SK-N-SH (cell line): ENCODE results near the gene OSGEP. TPM values are rescaled to one million over a fixed set of nuclear protein-coding genes. Genes with fewer than 3 reads are reported as not detected.

Experiments
- CTCF ChIA-PET: fragments of 300-600, 350-600 bp; formaldehyde crosslinking; extraction: SDS; loops from one replicate; lab custom pipeline; 2021; lab: Yijun Ruan, JAX
- POLR2A ChIA-PET: fragments of 350-600 bp; sonication (Branson Sonifier 250); formaldehyde crosslinking; extraction: SDS; loops from one replicate; lab custom pipeline; 2020; ENCODE audit warnings: antibody characterized with exemption, inconsistent platforms; lab: Yijun Ruan, JAX
- DNase-seq: peaks from one replicate; pipeline ENCODE4 v3.0.0; 2012
- H2AFZ ChIP-seq: fragments of 200-600 bp; sonication (generic); 2 replicates; pipeline ENCODE4 v1.8.1; 2016; ENCODE audit warnings: antibody characterized with exemption, mild to moderate bottlenecking, low read depth
- H3F3A ChIP-seq: fragments of 200-600 bp; sonication (generic); replicated peaks from 2 replicates; pipeline ENCODE3; 2016; ENCODE audit warnings: antibody characterized with exemption, mild to moderate bottlenecking; ENCODE audit not compliant: insufficient read depth
- H3K27ac ChIP-seq, 2 experiments: fragments of 200-500 bp in 1 of 2; fragments of 200-600 bp in 1 of 2; sonication (Bioruptor generic) in 1 of 2; sonication (generic), shearing (Covaris generic) in 1 of 2; 2 replicates each; pipeline versions ENCODE4 v1.5.1 to v1.6.1; 2014 to 2016; ENCODE audit warnings: low read depth in 2 of 2, inconsistent platforms in 1 of 2, low read length in 1 of 2, mild to moderate bottlenecking in 1 of 2, mixed read lengths in 1 of 2
- H3K27me3 ChIP-seq: fragments of 200-600 bp; sonication (generic), shearing (Covaris generic); 2 replicates; pipeline ENCODE4 v1.6.1; 2016; ENCODE audit warnings: mixed run types; ENCODE audit not compliant: insufficient read depth
- H3K36me3 ChIP-seq, 2 experiments: fragments of 200-500 bp in 1 of 2; fragments of 200-600 bp in 1 of 2; sonication (Bioruptor generic) in 1 of 2; sonication (generic) in 1 of 2; replicated peaks in 1 of 2; 2 replicates each; pipeline versions ENCODE3 to v1.5.1; 2014 to 2016; ENCODE audit warnings: low read length in 1 of 2, mild to moderate bottlenecking in 1 of 2; ENCODE audit not compliant: insufficient read depth in 2 of 2, control insufficient read depth in 1 of 2
- H3K4me1 ChIP-seq, 2 experiments: fragments of 200-500 bp in 1 of 2; fragments of 200-600 bp in 1 of 2; sonication (Bioruptor generic) in 1 of 2; sonication (generic), shearing (Covaris generic) in 1 of 2; 2 replicates each; pipeline versions ENCODE4 v1.5.1 to v1.6.1; 2014 to 2016; ENCODE audit warnings: low read depth in 1 of 2, low read length in 1 of 2, mixed run types in 1 of 2; ENCODE audit not compliant: insufficient read depth in 2 of 2, control insufficient read depth in 1 of 2
- H3K4me2 ChIP-seq: fragments of 200-600 bp; sonication (generic), shearing (Covaris generic); 2 replicates; pipeline ENCODE4 v1.6.1; 2017; ENCODE audit warnings: mixed run types
- H3K4me3 ChIP-seq, 2 experiments: fragments of 200-500 bp in 1 of 2; fragments of 200-600 bp in 1 of 2; sonication (Bioruptor generic) in 1 of 2; sonication (generic), shearing (Covaris generic) in 1 of 2; 2 replicates each; pipeline versions ENCODE4 v1.5.1 to v1.8.1; 2014 to 2016; ENCODE audit warnings: low read depth in 2 of 2, inconsistent platforms in 1 of 2, low read length in 1 of 2, mild to moderate bottlenecking in 1 of 2, mixed read lengths in 1 of 2, moderate library complexity in 1 of 2
- H3K79me2 ChIP-seq: fragments of 200-600 bp; sonication (generic); 2 replicates; pipeline ENCODE4 v1.8.1; 2017; ENCODE audit warnings: mild to moderate bottlenecking; ENCODE audit not compliant: insufficient read depth
- H3K9ac ChIP-seq: fragments of 200-600 bp; sonication (generic); 2 replicates; pipeline ENCODE4 v1.6.1; 2017; ENCODE audit warnings: mixed run types
- H3K9me2 ChIP-seq: fragments of 200-600 bp; sonication (generic); 2 replicates; pipeline ENCODE4 v1.6.1; 2017; ENCODE audit warnings: mixed run types
- H3K9me3 ChIP-seq: fragments of 200-600 bp; sonication (generic); 2 replicates; pipeline ENCODE4 v1.6.1; 2017; ENCODE audit warnings: mixed run types, mild to moderate bottlenecking, moderate library complexity
- H4K20me1 ChIP-seq: fragments of 200-600 bp; sonication (generic); 2 replicates; pipeline ENCODE4 v1.6.1; 2017; ENCODE audit warnings: mild to moderate bottlenecking, mixed run types; ENCODE audit not compliant: insufficient read depth
- CTCF ChIP-seq: fragments of 200-600 bp; sonication (generic); IDR thresholded peaks from 2 replicates; pipeline ENCODE4 v1.6.1; 2017; ENCODE audit warnings: antibody characterized with exemption, mild to moderate bottlenecking, moderate library complexity
- EZH2phosphoT487 ChIP-seq: fragments of 200-600 bp; sonication (generic); IDR thresholded peaks from 2 replicates; pipeline ENCODE4 v1.6.1; 2017; ENCODE audit warnings: low read depth, mixed run types, mild to moderate bottlenecking, antibody characterized with exemption, moderate library complexity, borderline replicate concordance
- FOSL2 ChIP-seq: IDR thresholded peaks from 2 replicates; pipeline ENCODE4 v1.4.0; 2012; ENCODE audit warnings: low read depth, mild to moderate bottlenecking, moderate library complexity, borderline replicate concordance
- FOXJ3 ChIP-seq: sonication (generic); formaldehyde crosslinking; IDR thresholded peaks from 2 replicates; pipeline ENCODE4 v1.5.1; 2020; ENCODE audit warnings: mild to moderate bottlenecking, missing genetic modification reagents
- FOXM1 ChIP-seq: IDR thresholded peaks from 2 replicates; pipeline ENCODE4 v1.4.0; 2012; ENCODE audit warnings: low read depth, mild to moderate bottlenecking
- JUND ChIP-seq: IDR thresholded peaks from 2 replicates; pipeline ENCODE4 v1.4.0; 2012
- MAX ChIP-seq: IDR thresholded peaks from 2 replicates; pipeline ENCODE4 v1.4.0; 2012; ENCODE audit warnings: low read depth
- MXI1 ChIP-seq: IDR thresholded peaks from 2 replicates; pipeline ENCODE4 v1.6.1; 2012; ENCODE audit warnings: mild to moderate bottlenecking, low read depth, low read length, improper control_type of control experiment
- NFIC ChIP-seq: IDR thresholded peaks from 2 replicates; pipeline ENCODE4 v1.4.0; 2012; ENCODE audit warnings: borderline replicate concordance
- NRF1 ChIP-seq: IDR thresholded peaks from 2 replicates; pipeline ENCODE4 v1.6.1; 2012; ENCODE audit warnings: low read depth, mild to moderate bottlenecking, low read length
- POLR2AphosphoS5 ChIP-seq: IDR thresholded peaks from 2 replicates; pipeline ENCODE4 v1.6.1; 2012; ENCODE audit warnings: low read depth, low read length
- RAD21 ChIP-seq: IDR thresholded peaks from 2 replicates; pipeline ENCODE4 v1.6.1; 2012; ENCODE audit warnings: mild to moderate bottlenecking, low read length
- RCOR1 ChIP-seq: fragments of 150-350 bp; IDR thresholded peaks from 2 replicates; pipeline ENCODE4 v1.6.1; 2017; ENCODE audit warnings: antibody characterized with exemption, low read length
- RFX5 ChIP-seq: IDR thresholded peaks from 2 replicates; pipeline ENCODE4 v1.6.1; 2012; ENCODE audit warnings: mild to moderate bottlenecking, improper control_type of control experiment, low read length
- SIN3A ChIP-seq: IDR thresholded peaks from 2 replicates; pipeline ENCODE4 v1.6.1; 2012; ENCODE audit warnings: low read depth, mild to moderate bottlenecking, low read length, moderate library complexity, borderline replicate concordance
- SMC3 ChIP-seq: IDR thresholded peaks from 2 replicates; pipeline ENCODE4 v1.6.1; 2012; ENCODE audit warnings: low read depth, low read length, improper control_type of control experiment
- TCF12 ChIP-seq: IDR thresholded peaks from 2 replicates; pipeline ENCODE4 v1.4.0; 2012
- TEAD4 ChIP-seq: IDR thresholded peaks from 2 replicates; pipeline ENCODE4 v1.4.0; 2012; ENCODE audit warnings: mild to moderate bottlenecking, borderline replicate concordance; ENCODE audit not compliant: insufficient read depth
- USF1 ChIP-seq: IDR thresholded peaks from 2 replicates; pipeline ENCODE4 v1.4.0; 2012; ENCODE audit warnings: low read depth, borderline replicate concordance
- USF2 ChIP-seq: fragments of 150-350 bp; IDR thresholded peaks from 2 replicates; pipeline ENCODE4 v1.6.1; 2017; ENCODE audit warnings: antibody characterized with exemption, low read length, low read depth, borderline replicate concordance
- WGBS: methylation state at CpG from one replicate; pipeline ENCODE4 v1.1.6; 2017; ENCODE audit warnings: low lambda C conversion rate; 5-methylcytosine and 5-hydroxymethylcytosine counted together
- polyA plus RNA-seq, 3 experiments: library from polyadenylated mRNA; depleted of rRNA; stranded (reverse); fragments of >200 nt; gene quantifications; 2 replicates each; pipeline ENCODE4 v1.2.3, GENCODE V29; 2012
- TF ChIP-seq, protein P1 (sequence below): IDR thresholded peaks from 2 replicates; pipeline ENCODE4; 2012
- TF ChIP-seq, protein P2 (sequence below): fragments of 150-350 bp; IDR thresholded peaks from 2 replicates; pipeline ENCODE4 v1.6.1; 2016; ENCODE audit warnings: mild to moderate bottlenecking, low read depth, low read length
- TF ChIP-seq, protein P3 (sequence below): IDR thresholded peaks from 2 replicates; pipeline ENCODE4 v1.6.1; 2012; ENCODE audit warnings: mild to moderate bottlenecking, low read depth, low read length, moderate library complexity

OSGEP gene
- polyA plus RNA-seq, 1 of the 3 experiments (the other 2 are of a cell fraction): 32.9 TPM

DNA sequence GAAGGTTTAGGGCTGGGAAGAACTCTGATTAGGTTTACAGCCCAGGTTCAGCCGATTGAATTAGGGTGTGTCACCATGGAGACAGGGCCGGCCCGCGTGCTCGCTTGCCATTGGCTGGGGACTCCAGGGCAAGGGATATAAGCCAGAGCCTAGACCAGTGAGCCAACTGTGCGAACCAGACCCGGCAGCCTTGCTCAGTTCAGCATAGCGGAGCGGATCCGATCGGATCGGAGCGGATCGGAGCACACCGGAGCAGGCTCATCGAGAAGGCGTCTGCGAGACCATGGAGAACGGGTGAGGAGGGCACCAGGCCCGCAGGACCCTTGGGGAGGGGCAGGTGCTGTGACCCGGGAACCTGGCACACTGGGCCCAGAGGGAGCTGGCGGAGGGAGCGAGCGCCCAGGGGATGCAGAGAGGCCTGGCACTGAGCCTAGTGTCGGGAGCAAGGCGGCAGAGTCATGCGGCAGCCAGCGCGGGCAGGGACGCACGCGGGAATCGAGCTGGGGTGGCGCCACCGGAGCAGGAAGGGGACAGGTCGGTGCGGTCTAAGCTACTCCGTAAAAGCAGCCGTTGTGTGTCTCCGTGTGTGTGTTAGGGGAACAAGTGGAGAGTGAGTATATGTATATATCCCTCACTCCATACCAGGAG, 14.8 kb upstream of the OSGEP start, which contains the start of gene PNP:
PNP (plus strand) TSS at position 165 of the 648 bp plus-strand sequence; CDS start at position 284, 119 bp downstream.
- peaks cover 24% of the 10 kb centered on the region for H3K79me2 ChIP-seq
- peak; percentile 95 for DNase-seq
- CTCF ChIA-PET: interaction anchor here (0.9 to 1.6 kb wide), 3 partner anchors 13 to 144 kb away, joined by 3 to 5 read pairs (median 4); no protein-coding TSS in a partner anchor
- H3K9me3 ChIP-seq: no peaks in the 10 kb centered on the region
- peak within 1 kb of the TSS; percentile 89 for H2AFZ ChIP-seq
- peak within 1 kb of the TSS; percentile 91 for H3K4me2 ChIP-seq
- peaks cover 0 to 14% of the 10 kb centered on the region in 2 experiments; a peak in 2 of 4 replicates for H3K4me1 ChIP-seq
- 0% methylated on average over 13 of the region's 40 CpGs for WGBS
- peak within 1 kb of the TSS; percentile 64 to 91 for H3K27ac ChIP-seq
- no peaks in the 10 kb centered on the region; the same call in 1 of the 2 replicates for H3K27me3 ChIP-seq
- H3F3A ChIP-seq: peaks cover 5% of the 10 kb centered on the region
- H3K4me3 ChIP-seq: peak within 1 kb of the TSS; percentile 78 to 84
- no peaks in the 10 kb centered on the region for H4K20me1 ChIP-seq
- POLR2A ChIA-PET: interaction anchor here (0.7 to 3.1 kb wide), 9 partner anchors 8 to 126 kb away, joined by 3 to 35 read pairs (median 3); partner anchors contain the start of genes APEX1, OSGEP, PARP2 and PIP4P1
- no peaks in the 10 kb centered on the region for H3K9me2 ChIP-seq
- peaks cover 7 to 14% of the 10 kb centered on the region in 2 experiments for H3K36me3 ChIP-seq
- peak within 1 kb of the TSS; percentile 79 for H3K9ac ChIP-seq
- no peak for TF ChIP-seq USF1
- TF ChIP-seq, protein P1, sequence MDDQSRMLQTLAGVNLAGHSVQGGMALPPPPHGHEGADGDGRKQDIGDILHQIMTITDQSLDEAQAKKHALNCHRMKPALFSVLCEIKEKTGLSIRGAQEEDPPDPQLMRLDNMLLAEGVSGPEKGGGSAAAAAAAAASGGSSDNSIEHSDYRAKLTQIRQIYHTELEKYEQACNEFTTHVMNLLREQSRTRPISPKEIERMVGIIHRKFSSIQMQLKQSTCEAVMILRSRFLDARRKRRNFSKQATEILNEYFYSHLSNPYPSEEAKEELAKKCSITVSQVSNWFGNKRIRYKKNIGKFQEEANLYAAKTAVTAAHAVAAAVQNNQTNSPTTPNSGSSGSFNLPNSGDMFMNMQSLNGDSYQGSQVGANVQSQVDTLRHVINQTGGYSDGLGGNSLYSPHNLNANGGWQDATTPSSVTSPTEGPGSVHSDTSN: no peak
- TF ChIP-seq EZH2phosphoT487: no peak
- TF ChIP-seq, protein P2, sequence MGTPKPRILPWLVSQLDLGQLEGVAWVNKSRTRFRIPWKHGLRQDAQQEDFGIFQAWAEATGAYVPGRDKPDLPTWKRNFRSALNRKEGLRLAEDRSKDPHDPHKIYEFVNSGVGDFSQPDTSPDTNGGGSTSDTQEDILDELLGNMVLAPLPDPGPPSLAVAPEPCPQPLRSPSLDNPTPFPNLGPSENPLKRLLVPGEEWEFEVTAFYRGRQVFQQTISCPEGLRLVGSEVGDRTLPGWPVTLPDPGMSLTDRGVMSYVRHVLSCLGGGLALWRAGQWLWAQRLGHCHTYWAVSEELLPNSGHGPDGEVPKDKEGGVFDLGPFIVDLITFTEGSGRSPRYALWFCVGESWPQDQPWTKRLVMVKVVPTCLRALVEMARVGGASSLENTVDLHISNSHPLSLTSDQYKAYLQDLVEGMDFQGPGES: no peak
- no peak for TF ChIP-seq RFX5
- no peak for TF ChIP-seq JUND
- TF ChIP-seq SMC3: peak; percentile 9; the same call in 1 of the 2 replicates
- no peak; the same call in 1 of the 2 replicates for TF ChIP-seq SIN3A
- TF ChIP-seq RCOR1: 0 out of 2 replicates have a peak, but pooled peaks have one; percentile 40
- no peak for TF ChIP-seq NFIC
- TF ChIP-seq RAD21: no peak
- TF ChIP-seq MXI1: peak; percentile 79
- TF ChIP-seq CTCF: no peak
- no peak for TF ChIP-seq USF2
- TF ChIP-seq MAX: peak; percentile 22; the same call in 1 of the 2 replicates
- no peak for TF ChIP-seq FOXM1
- TF ChIP-seq, protein P3, sequence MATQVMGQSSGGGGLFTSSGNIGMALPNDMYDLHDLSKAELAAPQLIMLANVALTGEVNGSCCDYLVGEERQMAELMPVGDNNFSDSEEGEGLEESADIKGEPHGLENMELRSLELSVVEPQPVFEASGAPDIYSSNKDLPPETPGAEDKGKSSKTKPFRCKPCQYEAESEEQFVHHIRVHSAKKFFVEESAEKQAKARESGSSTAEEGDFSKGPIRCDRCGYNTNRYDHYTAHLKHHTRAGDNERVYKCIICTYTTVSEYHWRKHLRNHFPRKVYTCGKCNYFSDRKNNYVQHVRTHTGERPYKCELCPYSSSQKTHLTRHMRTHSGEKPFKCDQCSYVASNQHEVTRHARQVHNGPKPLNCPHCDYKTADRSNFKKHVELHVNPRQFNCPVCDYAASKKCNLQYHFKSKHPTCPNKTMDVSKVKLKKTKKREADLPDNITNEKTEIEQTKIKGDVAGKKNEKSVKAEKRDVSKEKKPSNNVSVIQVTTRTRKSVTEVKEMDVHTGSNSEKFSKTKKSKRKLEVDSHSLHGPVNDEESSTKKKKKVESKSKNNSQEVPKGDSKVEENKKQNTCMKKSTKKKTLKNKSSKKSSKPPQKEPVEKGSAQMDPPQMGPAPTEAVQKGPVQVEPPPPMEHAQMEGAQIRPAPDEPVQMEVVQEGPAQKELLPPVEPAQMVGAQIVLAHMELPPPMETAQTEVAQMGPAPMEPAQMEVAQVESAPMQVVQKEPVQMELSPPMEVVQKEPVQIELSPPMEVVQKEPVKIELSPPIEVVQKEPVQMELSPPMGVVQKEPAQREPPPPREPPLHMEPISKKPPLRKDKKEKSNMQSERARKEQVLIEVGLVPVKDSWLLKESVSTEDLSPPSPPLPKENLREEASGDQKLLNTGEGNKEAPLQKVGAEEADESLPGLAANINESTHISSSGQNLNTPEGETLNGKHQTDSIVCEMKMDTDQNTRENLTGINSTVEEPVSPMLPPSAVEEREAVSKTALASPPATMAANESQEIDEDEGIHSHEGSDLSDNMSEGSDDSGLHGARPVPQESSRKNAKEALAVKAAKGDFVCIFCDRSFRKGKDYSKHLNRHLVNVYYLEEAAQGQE: 0 out of 2 replicates have a peak, but pooled peaks have one; percentile 15
- no peak for TF ChIP-seq NRF1
- no peak for TF ChIP-seq FOSL2
- TF ChIP-seq TCF12: no peak
- peak; percentile 99 for TF ChIP-seq POLR2AphosphoS5
- no peak for TF ChIP-seq FOXJ3
- TF ChIP-seq TEAD4: no peak
